Measurements from ENCODE around the gene MCTP2.

The MCTP2 gene

DNA sequence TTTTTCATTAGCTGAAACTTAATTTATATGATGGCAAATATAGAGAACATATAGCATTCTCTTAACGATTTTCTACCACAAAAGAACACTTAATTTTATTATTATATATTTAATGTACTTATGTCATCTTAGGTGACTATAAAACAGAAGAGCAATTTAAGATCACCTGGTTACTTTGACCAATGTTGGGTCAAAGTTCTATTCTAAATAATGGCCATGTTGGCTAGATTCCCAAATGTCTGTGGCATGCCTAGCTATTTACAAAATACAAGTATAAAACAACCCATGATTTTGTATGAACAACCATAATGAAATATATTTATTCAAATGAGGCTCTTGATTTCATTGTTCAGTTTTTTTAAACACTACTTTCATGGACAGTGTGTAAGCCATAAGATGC is 200.9 kb downstream of the MCTP2 start:
- in situ Hi-C loops (cut with HindIII; ENCODE audit: low sequenced_read_pairs) = no loop called here
- DNase-seq (ENCODE audit: low read depth, low spot score) = no peak
- TF ChIP-seq, protein P1, sequence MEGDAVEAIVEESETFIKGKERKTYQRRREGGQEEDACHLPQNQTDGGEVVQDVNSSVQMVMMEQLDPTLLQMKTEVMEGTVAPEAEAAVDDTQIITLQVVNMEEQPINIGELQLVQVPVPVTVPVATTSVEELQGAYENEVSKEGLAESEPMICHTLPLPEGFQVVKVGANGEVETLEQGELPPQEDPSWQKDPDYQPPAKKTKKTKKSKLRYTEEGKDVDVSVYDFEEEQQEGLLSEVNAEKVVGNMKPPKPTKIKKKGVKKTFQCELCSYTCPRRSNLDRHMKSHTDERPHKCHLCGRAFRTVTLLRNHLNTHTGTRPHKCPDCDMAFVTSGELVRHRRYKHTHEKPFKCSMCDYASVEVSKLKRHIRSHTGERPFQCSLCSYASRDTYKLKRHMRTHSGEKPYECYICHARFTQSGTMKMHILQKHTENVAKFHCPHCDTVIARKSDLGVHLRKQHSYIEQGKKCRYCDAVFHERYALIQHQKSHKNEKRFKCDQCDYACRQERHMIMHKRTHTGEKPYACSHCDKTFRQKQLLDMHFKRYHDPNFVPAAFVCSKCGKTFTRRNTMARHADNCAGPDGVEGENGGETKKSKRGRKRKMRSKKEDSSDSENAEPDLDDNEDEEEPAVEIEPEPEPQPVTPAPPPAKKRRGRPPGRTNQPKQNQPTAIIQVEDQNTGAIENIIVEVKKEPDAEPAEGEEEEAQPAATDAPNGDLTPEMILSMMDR (IDR thresholded peaks at IDR 0.05; ENCODE audit: low read depth, low read length) = no peak
- H3K4me3 ChIP-seq (ENCODE audit: low read depth, low read length) = no peak overlapping the region

- DNase-seq (ENCODE audit: low read depth, low spot score) = no peak
- no peak overlapping the region for H3K4me3 ChIP-seq (ENCODE audit: low read depth, low read length)
- TF ChIP-seq, protein P1 (IDR thresholded peaks at IDR 0.05; ENCODE audit: low read depth, low read length) = no peak
- in situ Hi-C loops (cut with HindIII; ENCODE audit: low sequenced_read_pairs) = no loop called here
Measured at GRCh38 chr15:94439158-94439557, 207.8 kb downstream of the MCTP2 start.

GRCh38 chr15:94441760-94442159 is 210.4 kb downstream of the MCTP2 start:
- in situ Hi-C loops (cut with HindIII; ENCODE audit: low sequenced_read_pairs) = no loop called here
- no peak overlapping the region for H3K4me3 ChIP-seq (ENCODE audit: low read depth, low read length)
- DNase-seq (ENCODE audit: low read depth, low spot score) = no peak
- TF ChIP-seq, protein P1 (IDR thresholded peaks at IDR 0.05; ENCODE audit: low read depth, low read length) = no peak

DNA sequence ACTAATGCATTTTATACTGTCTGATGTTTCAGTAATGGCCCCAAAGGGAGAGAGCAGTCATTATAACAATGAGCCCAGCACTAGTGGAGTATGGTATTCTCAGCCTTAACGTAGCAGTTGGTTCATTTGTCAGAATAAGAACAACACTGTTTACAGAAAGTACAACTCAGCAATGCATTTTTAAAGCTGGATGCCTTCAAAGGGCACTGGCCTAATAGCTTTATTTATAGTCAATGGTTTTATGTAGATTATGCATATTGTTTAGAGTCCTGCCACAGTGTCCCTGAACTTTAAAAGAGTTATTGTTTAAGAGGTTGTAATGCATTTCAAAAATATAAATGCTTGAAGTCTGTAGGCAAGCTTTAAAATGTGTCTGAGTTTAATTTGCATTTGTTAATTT is 211.1 kb downstream of the MCTP2 start:
- no peak for DNase-seq (ENCODE audit: low read depth, low spot score)
- in situ Hi-C loops (cut with HindIII; ENCODE audit: low sequenced_read_pairs) = no loop called here
- H3K4me3 ChIP-seq (ENCODE audit: low read depth, low read length) = no peak overlapping the region
- TF ChIP-seq, protein P1 (IDR thresholded peaks at IDR 0.05; ENCODE audit: low read depth, low read length) = no peak

DNA sequence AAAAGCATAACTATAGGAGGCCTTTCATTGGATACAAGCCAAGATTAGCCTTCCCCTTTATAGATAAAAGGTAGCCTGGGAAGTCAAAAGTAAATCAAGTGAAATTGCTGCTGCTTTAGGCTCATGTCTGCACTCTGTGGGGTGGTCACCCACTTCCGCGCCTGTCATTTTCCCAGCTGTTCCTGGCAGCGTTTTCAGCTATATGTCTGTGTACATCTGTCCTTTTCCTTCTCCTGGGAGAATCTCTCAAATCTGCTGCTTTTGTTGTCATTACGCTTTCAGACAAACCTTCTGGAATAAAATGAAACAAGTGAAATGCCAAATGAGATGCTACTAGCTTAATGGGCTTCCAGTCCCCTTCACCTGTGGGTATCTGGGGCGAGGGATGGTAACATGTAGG is 211.8 kb downstream of the MCTP2 start:
- no peak overlapping the region for H3K4me3 ChIP-seq (ENCODE audit: low read depth, low read length)
- TF ChIP-seq, protein P1 (IDR thresholded peaks at IDR 0.05; ENCODE audit: low read depth, low read length) = no peak
- in situ Hi-C loops (cut with HindIII; ENCODE audit: low sequenced_read_pairs) = no loop called here
- no peak for DNase-seq (ENCODE audit: low read depth, low spot score)

- H3K4me3 ChIP-seq (ENCODE audit: low read depth, low read length) = no peak overlapping the region
- DNase-seq (ENCODE audit: low read depth, low spot score) = no peak
- in situ Hi-C loops (cut with HindIII; ENCODE audit: low sequenced_read_pairs) = no loop called here
- TF ChIP-seq, protein P1 (IDR thresholded peaks at IDR 0.05; ENCODE audit: low read depth, low read length) = no peak
Measured at GRCh38 chr15:94445566-94446160, 214.3 kb downstream of the MCTP2 start.

- in situ Hi-C loops (cut with HindIII; ENCODE audit: low sequenced_read_pairs) = no loop called here
- H3K4me3 ChIP-seq (ENCODE audit: low read depth, low read length) = no peak overlapping the region
- DNase-seq (ENCODE audit: low read depth, low spot score) = no peak
- TF ChIP-seq, protein P1 (IDR thresholded peaks at IDR 0.05; ENCODE audit: low read depth, low read length) = no peak
Measured at GRCh38 chr15:94446441-94446840, 215.1 kb downstream of the MCTP2 start.

Data from astrocyte of the spinal cord (primary cell).